GM12878 (cell line): ENCODE data around the gene FARS2. TPM values are rescaled to one million over a fixed set of nuclear protein-coding genes. Genes with fewer than 3 reads are reported as not detected.
A peak's percentile ranks its signal among the peaks of the same experiment; 100 is the strongest.

Experiments used
- ATF7 ChIP-seq: fragments of 450-650 bp; IDR thresholded peaks from 2 replicates; pipeline ENCODE4 v1.6.1; 2016; ENCODE audit warnings: low read depth, mild to moderate bottlenecking
- EP300 ChIP-seq, 2 experiments: fragments of 150-350 bp in 1 of 2; IDR thresholded peaks; 2 replicates each; pipeline ENCODE4 v1.6.1; 2011 to 2012; ENCODE audit warnings: low read depth in 2 of 2, low read length in 2 of 2, borderline replicate concordance in 1 of 2, improper control_type of control experiment in 1 of 2, inconsistent platforms in 1 of 2; ENCODE audit not compliant: control insufficient read depth in 1 of 2
- MEF2B ChIP-seq: fragments of 450-650 bp; IDR thresholded peaks from 2 replicates; pipeline ENCODE4 v1.6.1; 2018; ENCODE audit warnings: mild to moderate bottlenecking, moderate library complexity; ENCODE audit not compliant: partially characterized antibody, poor library complexity, severe bottlenecking
- RFX5 ChIP-seq: IDR thresholded peaks from 2 replicates; pipeline ENCODE4 v1.6.1; 2011; ENCODE audit warnings: low read depth, low read length, improper control_type of control experiment
- RUNX3 ChIP-seq: IDR thresholded peaks from 2 replicates; pipeline ENCODE4 v1.6.1; 2012; ENCODE audit warnings: low read length, inconsistent platforms
- ZNF207 ChIP-seq: fragments of 450-650 bp; IDR thresholded peaks from 2 replicates; pipeline ENCODE4 v1.6.1; 2014; ENCODE audit warnings: antibody characterized with exemption, mild to moderate bottlenecking, borderline replicate concordance
- ZNF622 ChIP-seq: fragments of 450-650 bp; IDR thresholded peaks from 2 replicates; pipeline ENCODE4 v1.6.1; 2017; ENCODE audit warnings: mild to moderate bottlenecking, inconsistent platforms
- polyA plus RNA-seq, 11 experiments: library from polyadenylated mRNA; depleted of rRNA in 4 of 11; unstranded in 6 of 11; stranded (reverse) in 5 of 11; fragments of >200 nt; fragmentation: Nextera tagmentation in 4 of 11; fragmentation: Illumina TruSeq in 1 of 11; extraction: Ambion mirVana in 4 of 11; extraction: Trizol in 1 of 11; gene quantifications; 1 replicate in 1 of 11; 2 replicates in 10 of 11; pipeline versions ENCODE4 v1.2.1 to v1.2.3, GENCODE V29; 2011 to 2016; ENCODE audit warnings: inconsistent platforms in 2 of 11, missing spikeins in 2 of 11, low read depth in 1 of 11
- total RNA-seq, 4 experiments: library from RNA; depleted of rRNA in 3 of 4; stranded (reverse); fragments of >200 nt in 3 of 4; fragmentation: Illumina TruSeq in 1 of 4; extraction: Trizol in 1 of 4; gene quantifications; 2 replicates each; pipeline versions ENCODE4 v1.2.1 to v1.2.3, GENCODE V29; 2013 to 2021
- TF ChIP-seq, protein P1 (sequence below): fragments of 450-650 bp; IDR thresholded peaks from 2 replicates; pipeline ENCODE4 v1.6.1; 2017; ENCODE audit warnings: mild to moderate bottlenecking, moderate library complexity
- TF ChIP-seq, protein P2 (sequence below): fragments of 450-650 bp; formaldehyde crosslinking; IDR thresholded peaks from 2 replicates; pipeline ENCODE4 v1.5.0; 2022; ENCODE audit warnings: mild to moderate bottlenecking, missing genetic modification characterization
- TF ChIP-seq, protein P3 (sequence below): fragments of 450-650 bp; IDR thresholded peaks from 2 replicates; pipeline ENCODE4 v1.6.1; 2018; ENCODE audit warnings: borderline replicate concordance, mild to moderate bottlenecking; ENCODE audit not compliant: partially characterized antibody
- TF ChIP-seq, protein P4 (sequence below): fragments of 450-650 bp; IDR thresholded peaks from 2 replicates; pipeline ENCODE4 v1.6.1; 2017; ENCODE audit warnings: mild to moderate bottlenecking, low read depth, inconsistent platforms; ENCODE audit not compliant: poor library complexity, severe bottlenecking
- TF ChIP-seq, protein P5 (sequence below): fragments of 450-650 bp; formaldehyde crosslinking; IDR thresholded peaks from 2 replicates; pipeline ENCODE4 v1.4.0; 2020; ENCODE audit warnings: mild to moderate bottlenecking, moderate library complexity

Gene FARS2
- total and polyA plus RNA-seq, 10 of the 15 experiments (the other 5 are each of a cell fraction or from before 2014, with no cell fraction given) = 16.8 to 46.7 (median 25.6) TPM

DNA sequence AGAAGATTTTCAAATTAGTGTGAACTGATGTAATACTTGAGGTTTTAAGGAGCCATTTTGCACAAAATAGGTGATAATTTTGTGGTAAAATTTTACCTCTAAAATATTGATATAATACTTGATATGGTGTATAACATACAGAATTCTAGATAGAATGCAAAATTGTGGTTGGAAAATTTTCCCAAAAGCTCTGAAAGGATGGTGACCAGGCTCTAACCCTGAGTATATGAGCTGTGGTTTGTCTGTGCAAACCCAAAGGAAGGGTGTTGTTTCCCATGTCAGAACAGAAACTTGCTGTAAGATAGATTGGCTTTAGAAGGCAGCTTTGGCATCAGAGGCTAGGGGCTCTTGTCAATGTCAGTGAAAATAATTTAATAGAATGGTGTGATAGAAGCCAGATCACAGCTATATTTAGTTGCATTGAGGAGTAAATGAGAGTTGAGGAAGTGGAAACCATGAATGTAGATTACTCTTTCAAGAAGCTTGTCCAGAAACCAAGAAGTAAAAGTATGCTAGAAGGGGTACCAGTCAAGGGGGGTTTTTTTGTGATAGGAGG lies 257.7 kb downstream of the FARS2 start (continued):
- TF ChIP-seq, protein P1, sequence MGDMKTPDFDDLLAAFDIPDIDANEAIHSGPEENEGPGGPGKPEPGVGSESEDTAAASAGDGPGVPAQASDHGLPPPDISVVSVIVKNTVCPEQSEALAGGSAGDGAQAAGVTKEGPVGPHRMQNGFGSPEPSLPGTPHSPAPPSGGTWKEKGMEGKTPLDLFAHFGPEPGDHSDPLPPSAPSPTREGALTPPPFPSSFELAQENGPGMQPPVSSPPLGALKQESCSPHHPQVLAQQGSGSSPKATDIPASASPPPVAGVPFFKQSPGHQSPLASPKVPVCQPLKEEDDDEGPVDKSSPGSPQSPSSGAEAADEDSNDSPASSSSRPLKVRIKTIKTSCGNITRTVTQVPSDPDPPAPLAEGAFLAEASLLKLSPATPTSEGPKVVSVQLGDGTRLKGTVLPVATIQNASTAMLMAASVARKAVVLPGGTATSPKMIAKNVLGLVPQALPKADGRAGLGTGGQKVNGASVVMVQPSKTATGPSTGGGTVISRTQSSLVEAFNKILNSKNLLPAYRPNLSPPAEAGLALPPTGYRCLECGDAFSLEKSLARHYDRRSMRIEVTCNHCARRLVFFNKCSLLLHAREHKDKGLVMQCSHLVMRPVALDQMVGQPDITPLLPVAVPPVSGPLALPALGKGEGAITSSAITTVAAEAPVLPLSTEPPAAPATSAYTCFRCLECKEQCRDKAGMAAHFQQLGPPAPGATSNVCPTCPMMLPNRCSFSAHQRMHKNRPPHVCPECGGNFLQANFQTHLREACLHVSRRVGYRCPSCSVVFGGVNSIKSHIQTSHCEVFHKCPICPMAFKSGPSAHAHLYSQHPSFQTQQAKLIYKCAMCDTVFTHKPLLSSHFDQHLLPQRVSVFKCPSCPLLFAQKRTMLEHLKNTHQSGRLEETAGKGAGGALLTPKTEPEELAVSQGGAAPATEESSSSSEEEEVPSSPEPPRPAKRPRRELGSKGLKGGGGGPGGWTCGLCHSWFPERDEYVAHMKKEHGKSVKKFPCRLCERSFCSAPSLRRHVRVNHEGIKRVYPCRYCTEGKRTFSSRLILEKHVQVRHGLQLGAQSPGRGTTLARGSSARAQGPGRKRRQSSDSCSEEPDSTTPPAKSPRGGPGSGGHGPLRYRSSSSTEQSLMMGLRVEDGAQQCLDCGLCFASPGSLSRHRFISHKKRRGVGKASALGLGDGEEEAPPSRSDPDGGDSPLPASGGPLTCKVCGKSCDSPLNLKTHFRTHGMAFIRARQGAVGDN = no peak
- TF ChIP-seq ATF7 = peak; percentile 63
- TF ChIP-seq ZNF622 = no peak
- peak; percentile 80 for TF ChIP-seq RUNX3
- TF ChIP-seq, protein P2, sequence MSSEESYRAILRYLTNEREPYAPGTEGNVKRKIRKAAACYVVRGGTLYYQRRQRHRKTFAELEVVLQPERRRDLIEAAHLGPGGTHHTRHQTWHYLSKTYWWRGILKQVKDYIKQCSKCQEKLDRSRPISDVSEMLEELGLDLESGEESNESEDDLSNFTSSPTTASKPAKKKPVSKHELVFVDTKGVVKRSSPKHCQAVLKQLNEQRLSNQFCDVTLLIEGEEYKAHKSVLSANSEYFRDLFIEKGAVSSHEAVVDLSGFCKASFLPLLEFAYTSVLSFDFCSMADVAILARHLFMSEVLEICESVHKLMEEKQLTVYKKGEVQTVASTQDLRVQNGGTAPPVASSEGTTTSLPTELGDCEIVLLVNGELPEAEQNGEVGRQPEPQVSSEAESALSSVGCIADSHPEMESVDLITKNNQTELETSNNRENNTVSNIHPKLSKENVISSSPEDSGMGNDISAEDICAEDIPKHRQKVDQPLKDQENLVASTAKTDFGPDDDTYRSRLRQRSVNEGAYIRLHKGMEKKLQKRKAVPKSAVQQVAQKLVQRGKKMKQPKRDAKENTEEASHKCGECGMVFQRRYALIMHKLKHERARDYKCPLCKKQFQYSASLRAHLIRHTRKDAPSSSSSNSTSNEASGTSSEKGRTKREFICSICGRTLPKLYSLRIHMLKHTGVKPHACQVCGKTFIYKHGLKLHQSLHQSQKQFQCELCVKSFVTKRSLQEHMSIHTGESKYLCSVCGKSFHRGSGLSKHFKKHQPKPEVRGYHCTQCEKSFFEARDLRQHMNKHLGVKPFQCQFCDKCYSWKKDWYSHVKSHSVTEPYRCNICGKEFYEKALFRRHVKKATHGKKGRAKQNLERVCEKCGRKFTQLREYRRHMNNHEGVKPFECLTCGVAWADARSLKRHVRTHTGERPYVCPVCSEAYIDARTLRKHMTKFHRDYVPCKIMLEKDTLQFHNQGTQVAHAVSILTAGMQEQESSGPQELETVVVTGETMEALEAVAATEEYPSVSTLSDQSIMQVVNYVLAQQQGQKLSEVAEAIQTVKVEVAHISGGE (CRISPR knock-in tag) = no peak
- 0 out of 4 replicates have a peak, but pooled peaks of 1 of the 2 experiments have one; percentile 19 for TF ChIP-seq EP300 (IDR thresholded peaks at IDR 0.05; ENCODE audit: borderline replicate concordance in 1 of 2, control insufficient read depth in 1 of 2, low read depth in 2 of 2, low read length in 2 of 2)
- peak; percentile 22 for TF ChIP-seq MEF2B
- TF ChIP-seq, protein P3, sequence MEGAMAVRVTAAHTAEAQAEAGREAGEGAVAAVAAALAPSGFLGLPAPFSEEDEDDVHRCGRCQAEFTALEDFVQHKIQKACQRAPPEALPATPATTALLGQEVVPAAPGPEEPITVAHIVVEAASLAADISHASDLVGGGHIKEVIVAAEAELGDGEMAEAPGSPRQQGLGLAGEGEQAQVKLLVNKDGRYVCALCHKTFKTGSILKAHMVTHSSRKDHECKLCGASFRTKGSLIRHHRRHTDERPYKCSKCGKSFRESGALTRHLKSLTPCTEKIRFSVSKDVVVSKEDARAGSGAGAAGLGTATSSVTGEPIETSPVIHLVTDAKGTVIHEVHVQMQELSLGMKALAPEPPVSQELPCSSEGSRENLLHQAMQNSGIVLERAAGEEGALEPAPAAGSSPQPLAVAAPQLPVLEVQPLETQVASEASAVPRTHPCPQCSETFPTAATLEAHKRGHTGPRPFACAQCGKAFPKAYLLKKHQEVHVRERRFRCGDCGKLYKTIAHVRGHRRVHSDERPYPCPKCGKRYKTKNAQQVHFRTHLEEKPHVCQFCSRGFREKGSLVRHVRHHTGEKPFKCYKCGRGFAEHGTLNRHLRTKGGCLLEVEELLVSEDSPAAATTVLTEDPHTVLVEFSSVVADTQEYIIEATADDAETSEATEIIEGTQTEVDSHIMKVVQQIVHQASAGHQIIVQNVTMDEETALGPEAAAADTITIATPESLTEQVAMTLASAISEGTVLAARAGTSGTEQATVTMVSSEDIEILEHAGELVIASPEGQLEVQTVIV = no peak
- TF ChIP-seq, protein P4, sequence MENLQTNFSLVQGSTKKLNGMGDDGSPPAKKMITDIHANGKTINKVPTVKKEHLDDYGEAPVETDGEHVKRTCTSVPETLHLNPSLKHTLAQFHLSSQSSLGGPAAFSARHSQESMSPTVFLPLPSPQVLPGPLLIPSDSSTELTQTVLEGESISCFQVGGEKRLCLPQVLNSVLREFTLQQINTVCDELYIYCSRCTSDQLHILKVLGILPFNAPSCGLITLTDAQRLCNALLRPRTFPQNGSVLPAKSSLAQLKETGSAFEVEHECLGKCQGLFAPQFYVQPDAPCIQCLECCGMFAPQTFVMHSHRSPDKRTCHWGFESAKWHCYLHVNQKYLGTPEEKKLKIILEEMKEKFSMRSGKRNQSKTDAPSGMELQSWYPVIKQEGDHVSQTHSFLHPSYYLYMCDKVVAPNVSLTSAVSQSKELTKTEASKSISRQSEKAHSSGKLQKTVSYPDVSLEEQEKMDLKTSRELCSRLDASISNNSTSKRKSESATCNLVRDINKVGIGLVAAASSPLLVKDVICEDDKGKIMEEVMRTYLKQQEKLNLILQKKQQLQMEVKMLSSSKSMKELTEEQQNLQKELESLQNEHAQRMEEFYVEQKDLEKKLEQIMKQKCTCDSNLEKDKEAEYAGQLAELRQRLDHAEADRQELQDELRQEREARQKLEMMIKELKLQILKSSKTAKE = no peak
- TF ChIP-seq, protein P5, sequence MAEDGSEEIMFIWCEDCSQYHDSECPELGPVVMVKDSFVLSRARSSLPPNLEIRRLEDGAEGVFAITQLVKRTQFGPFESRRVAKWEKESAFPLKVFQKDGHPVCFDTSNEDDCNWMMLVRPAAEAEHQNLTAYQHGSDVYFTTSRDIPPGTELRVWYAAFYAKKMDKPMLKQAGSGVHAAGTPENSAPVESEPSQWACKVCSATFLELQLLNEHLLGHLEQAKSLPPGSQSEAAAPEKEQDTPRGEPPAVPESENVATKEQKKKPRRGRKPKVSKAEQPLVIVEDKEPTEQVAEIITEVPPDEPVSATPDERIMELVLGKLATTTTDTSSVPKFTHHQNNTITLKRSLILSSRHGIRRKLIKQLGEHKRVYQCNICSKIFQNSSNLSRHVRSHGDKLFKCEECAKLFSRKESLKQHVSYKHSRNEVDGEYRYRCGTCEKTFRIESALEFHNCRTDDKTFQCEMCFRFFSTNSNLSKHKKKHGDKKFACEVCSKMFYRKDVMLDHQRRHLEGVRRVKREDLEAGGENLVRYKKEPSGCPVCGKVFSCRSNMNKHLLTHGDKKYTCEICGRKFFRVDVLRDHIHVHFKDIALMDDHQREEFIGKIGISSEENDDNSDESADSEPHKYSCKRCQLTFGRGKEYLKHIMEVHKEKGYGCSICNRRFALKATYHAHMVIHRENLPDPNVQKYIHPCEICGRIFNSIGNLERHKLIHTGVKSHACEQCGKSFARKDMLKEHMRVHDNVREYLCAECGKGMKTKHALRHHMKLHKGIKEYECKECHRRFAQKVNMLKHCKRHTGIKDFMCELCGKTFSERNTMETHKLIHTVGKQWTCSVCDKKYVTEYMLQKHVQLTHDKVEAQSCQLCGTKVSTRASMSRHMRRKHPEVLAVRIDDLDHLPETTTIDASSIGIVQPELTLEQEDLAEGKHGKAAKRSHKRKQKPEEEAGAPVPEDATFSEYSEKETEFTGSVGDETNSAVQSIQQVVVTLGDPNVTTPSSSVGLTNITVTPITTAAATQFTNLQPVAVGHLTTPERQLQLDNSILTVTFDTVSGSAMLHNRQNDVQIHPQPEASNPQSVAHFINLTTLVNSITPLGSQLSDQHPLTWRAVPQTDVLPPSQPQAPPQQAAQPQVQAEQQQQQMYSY (CRISPR knock-in tag) = no peak
- TF ChIP-seq ZNF207 = no peak
- TF ChIP-seq RFX5 = no peak
